Stimulated activated naive CD8-positive, alpha-beta T cell treated with anti-CD3 and anti-CD28 coated beads, Interleukin-15, Interleukin-2, amounts not matched to agents 100 ng/mL and 50 ng/mL, for 24 hours (primary cell): Measurements from ENCODE around the gene MAK.

Experiments used
- H3K27ac Mint-ChIP-seq: one replicate; pipeline ENCODE4 v1.8.0; 2021; ENCODE audit warnings: mild to moderate bottlenecking, mixed read lengths
- H3K27me3 Mint-ChIP-seq: one replicate; pipeline ENCODE4 v1.8.0; 2021; ENCODE audit warnings: mixed read lengths
- H3K36me3 Mint-ChIP-seq: one replicate; pipeline ENCODE4 v1.8.0; 2021; ENCODE audit warnings: low read depth, mixed read lengths
- H3K4me1 Mint-ChIP-seq: one replicate; pipeline ENCODE4 v1.8.0; 2021; ENCODE audit warnings: low read depth, mixed read lengths
- H3K4me3 Mint-ChIP-seq: one replicate; pipeline ENCODE4 v1.8.0; 2021; ENCODE audit warnings: mild to moderate bottlenecking, mixed read lengths
- H3K9me3 Mint-ChIP-seq: one replicate; pipeline ENCODE4 v1.8.0; 2021; ENCODE audit warnings: mixed read lengths

The MAK gene

DNA sequence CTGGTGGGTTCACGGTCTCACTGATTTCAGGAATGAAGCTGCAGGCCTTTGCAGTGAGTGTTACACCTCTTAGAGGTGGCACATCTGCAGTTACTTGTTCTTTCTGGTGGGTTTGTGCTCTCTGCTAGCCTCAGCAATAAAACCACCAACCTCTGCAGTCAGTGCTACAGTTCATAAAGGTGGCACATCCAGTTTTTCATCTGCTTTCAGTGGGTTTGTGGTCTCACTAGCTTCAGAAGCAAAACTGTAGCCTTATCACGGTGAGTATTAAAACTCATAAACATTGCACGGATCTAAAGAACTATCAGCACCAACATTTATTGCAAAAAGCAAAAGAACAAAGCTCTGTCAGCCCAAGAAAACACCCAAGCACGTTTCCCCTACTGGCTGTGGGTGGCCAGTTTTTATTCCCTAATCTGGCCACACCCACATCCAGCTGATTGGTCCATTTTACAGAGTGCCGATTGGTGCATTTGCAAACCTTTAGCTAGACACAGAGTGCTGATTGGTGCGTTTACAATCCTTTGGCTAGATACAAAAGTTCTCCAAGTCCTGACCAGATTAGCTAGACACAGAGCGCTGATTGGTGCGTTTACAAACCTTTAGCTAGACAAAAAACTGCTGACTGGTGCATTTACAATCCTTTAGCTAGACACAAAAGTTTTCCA lies 118.9 kb downstream of the MAK start:
- no peaks in the 10 kb centered on the region for H3K9me3 Mint-ChIP-seq
- H3K27me3 Mint-ChIP-seq = no peaks in the 10 kb centered on the region
- H3K4me1 Mint-ChIP-seq = peaks cover 39% of the 10 kb centered on the region
- H3K36me3 Mint-ChIP-seq = no peaks in the 10 kb centered on the region
- peak overlapping the region; percentile 80 for H3K27ac Mint-ChIP-seq
- peak overlapping the region; percentile 93 for H3K4me3 Mint-ChIP-seq

GRCh38 chr6:10713962-10714361 lies 124.4 kb downstream of the MAK start:
- Mint-ChIP-seq H3K9me3 (no peaks in the 10 kb centered on the region), H3K27ac (no peak overlapping the region), H3K4me1 (no peaks in the 10 kb centered on the region), H3K36me3 (peaks cover 15% of the 10 kb centered on the region), H3K4me3 (no peak overlapping the region), H3K27me3 (no peaks in the 10 kb centered on the region)
